H1 (cell line): Measurements from ENCODE around the gene RER1. TPM values are rescaled to one million over a fixed set of nuclear protein-coding genes. Genes with fewer than 3 reads are reported as not detected.

Source experiments
- ASH2L ChIP-seq: fragments of 200-600, 300-600 bp; sonication (generic); IDR thresholded peaks from one replicate; pipeline ENCODE4 v1.7.1; 2017; ENCODE audit warnings: low read length
- RFX5 ChIP-seq: IDR thresholded peaks from 2 replicates; pipeline ENCODE4 v1.6.1; 2011; ENCODE audit warnings: low read depth, low read length, improper control_type of control experiment, borderline replicate concordance
- SAP30 ChIP-seq: fragments of 300-600 bp; sonication (generic); IDR thresholded peaks from 2 replicates; pipeline ENCODE4 v1.7.1; 2012; ENCODE audit warnings: low read length, moderate library complexity, mild to moderate bottlenecking, inconsistent platforms; ENCODE audit not compliant: insufficient read depth, insufficient replicate concordance
- SIN3A ChIP-seq, 2 experiments: IDR thresholded peaks in 1 of 2; conservative IDR thresholded peaks in 1 of 2; 2 replicates each; pipeline ENCODE4 v1.6.1; 2011 to 2012; ENCODE audit warnings: low read length in 2 of 2, improper control_type of control experiment in 1 of 2, low read depth in 1 of 2, mild to moderate bottlenecking in 1 of 2
- SP2 ChIP-seq: IDR thresholded peaks from 2 replicates; pipeline ENCODE4 v1.6.1; 2012; ENCODE audit warnings: mild to moderate bottlenecking, low read length, inconsistent platforms
- SRF ChIP-seq: IDR thresholded peaks from 2 replicates; pipeline ENCODE4 v1.6.1; 2011; ENCODE audit warnings: mild to moderate bottlenecking, low read depth, low read length, moderate library complexity
- TCF12 ChIP-seq: IDR thresholded peaks from 2 replicates; pipeline ENCODE4 v1.6.1; 2011; ENCODE audit warnings: low read depth, mild to moderate bottlenecking, low read length
- YY1 ChIP-seq: IDR thresholded peaks from 2 replicates; pipeline ENCODE4 v1.6.1; 2011; ENCODE audit warnings: low read depth, mild to moderate bottlenecking, low read length
- polyA plus RNA-seq, 7 experiments: library from polyadenylated mRNA; depleted of rRNA in 3 of 7; stranded (reverse) in 5 of 7; unstranded in 2 of 7; fragments of >200 nt in 5 of 7; fragments of 200-250 nt in 2 of 7; gene quantifications; 1 replicate in 5 of 7; 2 replicates in 1 of 7; 4 replicates in 1 of 7; pipeline versions ENCODE4 v1.2.1 to v1.2.3, GENCODE V29; 2011 to 2013; ENCODE audit warnings: missing spikeins in 2 of 7, mixed read lengths in 2 of 7
- total RNA-seq: library from RNA; stranded (reverse); fragmentation: NEBNext Ultra II Directional; extraction: Animal tissue kit (Norgen Biotek cat#: 25700); gene quantifications from 2 replicates; pipeline ENCODE4 v1.2.1, GENCODE V29; 2021
- TF ChIP-seq, protein P1 (sequence below): IDR thresholded peaks from 2 replicates; pipeline ENCODE4 v1.6.1; 2012; ENCODE audit warnings: low read length, inconsistent platforms

RER1 gene
- total and polyA plus RNA-seq, 2 of the 8 experiments (the other 6 are each of a cell fraction or from before 2014, with no cell fraction given), result 102 to 134 TPM

DNA sequence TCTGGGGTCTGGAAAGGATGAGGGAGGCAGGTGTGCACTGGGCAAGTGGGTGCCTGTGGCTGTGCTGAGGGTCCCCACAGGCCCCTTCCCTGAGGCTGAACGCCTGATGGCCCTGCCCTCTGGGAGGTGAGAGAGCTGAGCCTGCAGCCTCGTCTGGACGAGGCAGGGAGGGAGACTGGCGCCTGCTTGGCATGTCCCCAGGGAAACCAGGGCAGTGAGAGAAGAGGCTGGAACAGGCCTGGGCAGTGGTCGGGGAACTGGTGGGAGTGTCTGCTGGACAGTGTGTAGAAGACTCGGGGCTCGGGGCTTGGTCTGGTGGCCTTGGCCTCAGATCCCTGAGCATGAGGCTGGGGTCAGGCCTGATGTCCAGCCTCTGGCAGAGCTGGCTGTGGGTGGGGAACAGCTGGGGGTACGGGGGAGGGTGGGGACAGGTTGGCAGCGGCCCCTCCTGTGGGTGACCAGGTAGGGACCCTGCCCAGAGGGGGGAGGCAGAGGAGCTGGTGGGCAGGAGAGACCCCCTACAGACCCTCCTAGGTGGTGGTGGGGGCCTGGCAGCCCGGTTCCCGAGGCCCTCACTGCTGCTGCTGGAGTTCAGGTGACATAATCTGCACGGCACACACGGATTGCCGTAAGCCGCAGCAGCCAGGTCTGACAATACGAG, 53.7 kb downstream of the RER1 start (continued):
- TF ChIP-seq, protein P1, sequence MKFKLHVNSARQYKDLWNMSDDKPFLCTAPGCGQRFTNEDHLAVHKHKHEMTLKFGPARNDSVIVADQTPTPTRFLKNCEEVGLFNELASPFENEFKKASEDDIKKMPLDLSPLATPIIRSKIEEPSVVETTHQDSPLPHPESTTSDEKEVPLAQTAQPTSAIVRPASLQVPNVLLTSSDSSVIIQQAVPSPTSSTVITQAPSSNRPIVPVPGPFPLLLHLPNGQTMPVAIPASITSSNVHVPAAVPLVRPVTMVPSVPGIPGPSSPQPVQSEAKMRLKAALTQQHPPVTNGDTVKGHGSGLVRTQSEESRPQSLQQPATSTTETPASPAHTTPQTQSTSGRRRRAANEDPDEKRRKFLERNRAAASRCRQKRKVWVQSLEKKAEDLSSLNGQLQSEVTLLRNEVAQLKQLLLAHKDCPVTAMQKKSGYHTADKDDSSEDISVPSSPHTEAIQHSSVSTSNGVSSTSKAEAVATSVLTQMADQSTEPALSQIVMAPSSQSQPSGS, result no peak
- no peak for TF ChIP-seq RFX5
- no peak for TF ChIP-seq SIN3A (conservative IDR thresholded peaks at IDR 0.05 in 1 of 2, IDR thresholded peaks at IDR 0.05 in 1 of 2; ENCODE audit: low read depth in 1 of 2, low read length in 2 of 2)
- TF ChIP-seq SP2, result no peak
- TF ChIP-seq SAP30, result no peak
- TF ChIP-seq ASH2L, result no peak
- TF ChIP-seq TCF12, result no peak
- no peak for TF ChIP-seq YY1
- no peak for TF ChIP-seq SRF
